Measurements from ENCODE around the gene ESR1. TPM values are rescaled to one million over a fixed set of nuclear protein-coding genes. Genes with fewer than 3 reads are reported as not detected.

The ESR1 gene
- total and polyA plus RNA-seq, 12 donors: 0.28 to 9.4 (median 3.8) TPM

DNA sequence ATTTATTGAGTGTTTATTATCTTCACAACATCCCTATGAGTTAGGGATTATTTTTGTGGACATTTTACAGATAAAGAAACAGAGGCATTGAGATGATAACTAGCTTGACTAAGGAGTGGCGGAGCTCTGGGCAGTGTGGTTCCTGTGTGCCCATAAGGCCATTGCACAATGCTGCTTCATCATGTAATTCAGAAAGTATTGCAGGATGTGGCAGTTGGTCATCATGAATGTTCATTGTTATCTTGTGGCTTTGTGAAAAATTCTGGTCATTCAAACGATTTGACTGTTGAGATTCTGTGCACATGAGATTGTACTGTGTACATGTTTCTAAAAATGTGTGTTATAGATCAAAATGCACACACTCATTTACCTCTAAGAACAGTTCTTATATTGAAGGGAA is 150.8 kb downstream of the ESR1 start:
- 73 to 80% (median 75%) methylated on average over 2 of the region's 2 CpGs for WGBS, 4 donors
- Histone ChIP-seq H3K9me3 (replicated peaks in 1 of 3) (no peaks in the 10 kb centered on the region), H3K36me3 (replicated peaks in 1 of 2) (no peaks in the 10 kb centered on the region), H3K4me3 (no peak overlapping the region), H3K4me1 (replicated peaks in 1 of 2) (no peaks in the 10 kb centered on the region), H3K27me3 (no peaks in the 10 kb centered on the region), H3K27ac (no peak overlapping the region)
- intact Hi-C loops (cut with DNase I): no loop called here
- TF ChIP-seq POLR2A (IDR thresholded peaks at IDR 0.05): no peak
- TF ChIP-seq, protein P1, sequence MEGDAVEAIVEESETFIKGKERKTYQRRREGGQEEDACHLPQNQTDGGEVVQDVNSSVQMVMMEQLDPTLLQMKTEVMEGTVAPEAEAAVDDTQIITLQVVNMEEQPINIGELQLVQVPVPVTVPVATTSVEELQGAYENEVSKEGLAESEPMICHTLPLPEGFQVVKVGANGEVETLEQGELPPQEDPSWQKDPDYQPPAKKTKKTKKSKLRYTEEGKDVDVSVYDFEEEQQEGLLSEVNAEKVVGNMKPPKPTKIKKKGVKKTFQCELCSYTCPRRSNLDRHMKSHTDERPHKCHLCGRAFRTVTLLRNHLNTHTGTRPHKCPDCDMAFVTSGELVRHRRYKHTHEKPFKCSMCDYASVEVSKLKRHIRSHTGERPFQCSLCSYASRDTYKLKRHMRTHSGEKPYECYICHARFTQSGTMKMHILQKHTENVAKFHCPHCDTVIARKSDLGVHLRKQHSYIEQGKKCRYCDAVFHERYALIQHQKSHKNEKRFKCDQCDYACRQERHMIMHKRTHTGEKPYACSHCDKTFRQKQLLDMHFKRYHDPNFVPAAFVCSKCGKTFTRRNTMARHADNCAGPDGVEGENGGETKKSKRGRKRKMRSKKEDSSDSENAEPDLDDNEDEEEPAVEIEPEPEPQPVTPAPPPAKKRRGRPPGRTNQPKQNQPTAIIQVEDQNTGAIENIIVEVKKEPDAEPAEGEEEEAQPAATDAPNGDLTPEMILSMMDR (IDR thresholded peaks at IDR 0.05): no peak
- peak in 1 of 7 donors; percentile 1 for DNase-seq

DNA sequence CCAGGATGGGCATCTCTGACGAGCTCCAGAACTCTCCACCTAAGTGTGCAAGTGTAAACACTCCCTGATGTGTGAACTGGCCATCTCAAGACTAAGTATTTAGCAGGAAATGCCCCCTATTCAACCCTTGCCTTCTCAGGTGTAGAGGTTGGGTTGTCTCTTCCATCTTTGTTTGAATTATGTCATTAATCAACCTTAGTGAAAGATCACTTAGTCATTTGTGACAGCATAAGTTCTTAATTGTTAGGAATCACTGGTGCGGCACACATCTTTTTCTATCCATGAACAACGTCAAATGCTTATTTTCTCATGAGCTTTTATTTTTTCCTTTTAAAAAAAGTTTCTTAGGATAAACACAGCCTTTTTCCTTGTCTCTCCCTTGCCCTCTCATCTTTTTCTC is 151.6 kb downstream of the ESR1 start:
- Histone ChIP-seq H3K4me1 (replicated peaks in 1 of 2) (no peaks in the 10 kb centered on the region), H3K4me3 (no peak overlapping the region), H3K27ac (no peak overlapping the region), H3K27me3 (no peaks in the 10 kb centered on the region), H3K9me3 (replicated peaks in 1 of 3) (no peaks in the 10 kb centered on the region), H3K36me3 (replicated peaks in 1 of 2) (no peaks in the 10 kb centered on the region)
- DNase-seq: no peak
- TF ChIP-seq, protein P1 (IDR thresholded peaks at IDR 0.05): no peak
- TF ChIP-seq POLR2A (IDR thresholded peaks at IDR 0.05): no peak
- intact Hi-C loops (cut with DNase I): no loop called here
- WGBS, 4 donors: 81 to 91% (median 84%) methylated on average over 3 of the region's 3 CpGs

DNA sequence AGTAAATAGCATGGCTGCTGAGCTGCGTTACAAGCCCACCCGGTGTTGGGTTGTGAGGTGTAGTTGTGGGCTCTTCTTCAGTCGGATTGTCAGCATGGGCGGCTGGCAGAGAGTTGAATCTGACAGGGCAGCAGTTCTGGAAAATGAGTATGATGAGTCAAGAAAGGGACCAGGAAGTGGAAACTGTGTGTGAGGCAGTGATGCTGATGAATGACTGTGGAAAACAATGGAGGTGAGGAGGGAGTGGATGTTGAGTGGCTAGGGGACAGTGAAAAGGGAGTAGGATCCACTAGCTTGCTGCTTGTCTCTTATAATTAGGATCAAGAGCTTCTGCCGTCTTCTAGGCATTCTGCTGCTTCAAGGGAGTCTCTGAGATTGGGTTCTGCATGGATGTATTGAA is 154.3 kb downstream of the ESR1 start:
- Histone ChIP-seq H3K4me1 (replicated peaks in 1 of 2) (no peaks in the 10 kb centered on the region), H3K36me3 (replicated peaks in 1 of 2) (no peaks in the 10 kb centered on the region), H3K9me3 (replicated peaks in 1 of 3) (no peaks in the 10 kb centered on the region), H3K27ac (no peak overlapping the region), H3K27me3 (no peaks in the 10 kb centered on the region), H3K4me3 (no peak overlapping the region)
- WGBS, 4 donors: 54 to 87% (median 67%) methylated on average over 5 of the region's 5 CpGs
- no peak for TF ChIP-seq POLR2A (IDR thresholded peaks at IDR 0.05)
- TF ChIP-seq, protein P1 (IDR thresholded peaks at IDR 0.05): no peak
- DNase-seq: no peak
- intact Hi-C loops (cut with DNase I): no loop called here

DNA sequence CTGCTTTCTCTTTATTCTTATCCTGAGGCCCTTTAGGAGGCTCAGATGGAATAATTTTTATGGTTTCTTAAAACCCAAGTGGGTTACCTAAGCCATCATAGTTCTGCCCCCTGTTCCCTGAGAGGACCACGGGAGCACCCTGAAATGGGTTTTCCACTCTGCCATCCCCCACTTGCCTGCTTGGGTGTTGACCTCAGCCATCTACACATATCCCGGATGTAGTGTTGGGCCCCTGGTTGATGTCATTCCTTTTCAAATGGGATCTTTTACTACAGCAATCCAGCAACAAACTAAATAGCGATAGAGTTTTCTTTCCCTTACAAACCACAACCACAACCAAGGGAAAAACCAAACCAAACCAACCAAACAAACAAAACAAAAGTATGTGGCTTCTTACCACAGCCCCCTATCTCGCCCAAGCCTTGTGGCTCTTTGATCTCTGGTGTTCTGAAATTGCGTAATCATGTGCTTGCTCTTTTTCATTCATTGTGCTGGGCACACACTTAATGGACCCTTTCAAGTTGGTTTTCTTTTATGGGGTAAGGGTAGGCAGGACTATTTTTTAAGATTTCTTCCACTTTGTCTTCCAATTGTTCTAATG is 154.9 kb downstream of the ESR1 start:
- WGBS, 4 donors: 75 to 87% (median 84%) methylated on average over 5 of the region's 5 CpGs
- TF ChIP-seq, protein P1 (IDR thresholded peaks at IDR 0.05): no peak
- no peak for TF ChIP-seq POLR2A (IDR thresholded peaks at IDR 0.05)
- Histone ChIP-seq H3K27ac (no peak overlapping the region), H3K4me3 (no peak overlapping the region), H3K36me3 (replicated peaks in 1 of 2) (no peaks in the 10 kb centered on the region), H3K27me3 (no peaks in the 10 kb centered on the region), H3K9me3 (replicated peaks in 1 of 3) (no peaks in the 10 kb centered on the region), H3K4me1 (replicated peaks in 1 of 2) (no peaks in the 10 kb centered on the region)
- DNase-seq: no peak
- intact Hi-C loops (cut with DNase I): no loop called here
